MM.1S (cell line): ENCODE data around the gene BCL11B.

Source experiments
- DNase-seq: peaks from one replicate; pipeline ENCODE4 v3.0.0-alpha.2; 2015
- H2AFZ ChIP-seq: fragments of 300-600 bp; sonication (generic); 2 replicates; pipeline ENCODE4 v1.6.0; 2016; ENCODE audit warnings: antibody characterized with exemption, low read length
- H3F3A ChIP-seq: fragments of 300-600 bp; sonication (generic); 2 replicates; pipeline ENCODE4 v1.6.1; 2016; ENCODE audit warnings: mild to moderate bottlenecking, antibody characterized with exemption, low read length, moderate library complexity, mixed read lengths; ENCODE audit not compliant: insufficient read depth
- H3K27ac ChIP-seq: fragments of 300-600 bp; sonication (generic); 2 replicates; pipeline ENCODE4 v1.5.1; 2016; ENCODE audit warnings: mild to moderate bottlenecking, low read length
- H3K27me3 ChIP-seq: fragments of 300-600 bp; sonication (generic); replicated peaks from 2 replicates; pipeline ENCODE4 v1.6.0; 2016; ENCODE audit warnings: low read length; ENCODE audit not compliant: insufficient read depth
- H3K36me3 ChIP-seq: fragments of 300-600 bp; sonication (generic); replicated peaks from 2 replicates; pipeline ENCODE4 v1.6.1; 2016; ENCODE audit warnings: mild to moderate bottlenecking, low read length, mixed read lengths; ENCODE audit not compliant: insufficient read depth
- H3K4me1 ChIP-seq: fragments of 300-600 bp; sonication (generic); 2 replicates; pipeline ENCODE4 v1.6.1; 2016; ENCODE audit warnings: low read length, mixed read lengths
- H3K4me2 ChIP-seq: fragments of 300-600 bp; sonication (generic); 2 replicates; pipeline ENCODE4 v1.6.0; 2016; ENCODE audit warnings: low read depth, low read length
- H3K4me3 ChIP-seq: fragments of 300-600 bp; sonication (generic); 2 replicates; pipeline ENCODE4 v1.5.1; 2016; ENCODE audit warnings: low read length, mixed read lengths
- H3K79me2 ChIP-seq: fragments of 300-600 bp; sonication (generic); 2 replicates; pipeline ENCODE4 v1.6.1; 2016; ENCODE audit warnings: mixed run types, low read length, mixed read lengths
- H3K9ac ChIP-seq: fragments of 300-600 bp; sonication (generic); 2 replicates; pipeline ENCODE4 v1.6.1; 2016; ENCODE audit warnings: low read length, mixed read lengths
- H3K9me2 ChIP-seq: fragments of 300-600 bp; sonication (generic); replicated peaks from 2 replicates; pipeline ENCODE4 v1.6.1; 2016; ENCODE audit warnings: mild to moderate bottlenecking, low read length, mixed read lengths; ENCODE audit not compliant: insufficient read depth
- H3K9me3 ChIP-seq: fragments of 300-600 bp; sonication (generic); replicated peaks from 2 replicates; pipeline ENCODE4 v1.6.1; 2016; ENCODE audit warnings: mild to moderate bottlenecking, low read length, mixed read lengths; ENCODE audit not compliant: insufficient read depth
- H4K20me1 ChIP-seq: fragments of 300-600 bp; sonication (generic); 2 replicates; pipeline ENCODE4 v1.6.1; 2016; ENCODE audit warnings: mild to moderate bottlenecking, low read length, moderate library complexity, mixed read lengths; ENCODE audit not compliant: insufficient read depth
- EZH2 ChIP-seq: fragments of 300-600 bp; sonication (generic); optimal IDR thresholded peaks from 2 replicates; pipeline ENCODE3; 2017; ENCODE audit warnings: low read depth, mild to moderate bottlenecking, antibody characterized with exemption, low read length, mixed read lengths
- EZH2phosphoT487 ChIP-seq: fragments of 300-600 bp; sonication (generic); IDR thresholded peaks from 2 replicates; pipeline ENCODE4 v1.6.1; 2018; ENCODE audit warnings: antibody characterized with exemption, low read length
- TF ChIP-seq, protein P1 (sequence below): fragments of 300-600 bp; sonication (generic); IDR thresholded peaks from 2 replicates; pipeline ENCODE4 v1.5.1; 2016; ENCODE audit warnings: antibody characterized with exemption, low read length, mixed read lengths

The BCL11B gene

GRCh38 chr14:99252940-99253868 lies 18.8 kb downstream of the BCL11B start:
- no peaks in the 10 kb centered on the region for H3K9me3 ChIP-seq
- no peaks in the 10 kb centered on the region for H3K9me2 ChIP-seq
- H3K4me1 ChIP-seq: no peaks in the 10 kb centered on the region
- TF ChIP-seq, protein P1, sequence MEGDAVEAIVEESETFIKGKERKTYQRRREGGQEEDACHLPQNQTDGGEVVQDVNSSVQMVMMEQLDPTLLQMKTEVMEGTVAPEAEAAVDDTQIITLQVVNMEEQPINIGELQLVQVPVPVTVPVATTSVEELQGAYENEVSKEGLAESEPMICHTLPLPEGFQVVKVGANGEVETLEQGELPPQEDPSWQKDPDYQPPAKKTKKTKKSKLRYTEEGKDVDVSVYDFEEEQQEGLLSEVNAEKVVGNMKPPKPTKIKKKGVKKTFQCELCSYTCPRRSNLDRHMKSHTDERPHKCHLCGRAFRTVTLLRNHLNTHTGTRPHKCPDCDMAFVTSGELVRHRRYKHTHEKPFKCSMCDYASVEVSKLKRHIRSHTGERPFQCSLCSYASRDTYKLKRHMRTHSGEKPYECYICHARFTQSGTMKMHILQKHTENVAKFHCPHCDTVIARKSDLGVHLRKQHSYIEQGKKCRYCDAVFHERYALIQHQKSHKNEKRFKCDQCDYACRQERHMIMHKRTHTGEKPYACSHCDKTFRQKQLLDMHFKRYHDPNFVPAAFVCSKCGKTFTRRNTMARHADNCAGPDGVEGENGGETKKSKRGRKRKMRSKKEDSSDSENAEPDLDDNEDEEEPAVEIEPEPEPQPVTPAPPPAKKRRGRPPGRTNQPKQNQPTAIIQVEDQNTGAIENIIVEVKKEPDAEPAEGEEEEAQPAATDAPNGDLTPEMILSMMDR: no peak
- no peak for TF ChIP-seq EZH2phosphoT487
- no peak for TF ChIP-seq EZH2
- H3K79me2 ChIP-seq: no peaks in the 10 kb centered on the region
- no peaks in the 10 kb centered on the region for H3K27me3 ChIP-seq
- H3K4me2 ChIP-seq: no peak overlapping the region
- H3K9ac ChIP-seq: no peak overlapping the region
- no peaks in the 10 kb centered on the region for H3K36me3 ChIP-seq
- no peak overlapping the region for H2AFZ ChIP-seq
- H3K4me3 ChIP-seq: no peak overlapping the region
- H3K27ac ChIP-seq: no peak overlapping the region
- DNase-seq: no peak
- H3F3A ChIP-seq: no peaks in the 10 kb centered on the region
- H4K20me1 ChIP-seq: no peaks in the 10 kb centered on the region

DNA sequence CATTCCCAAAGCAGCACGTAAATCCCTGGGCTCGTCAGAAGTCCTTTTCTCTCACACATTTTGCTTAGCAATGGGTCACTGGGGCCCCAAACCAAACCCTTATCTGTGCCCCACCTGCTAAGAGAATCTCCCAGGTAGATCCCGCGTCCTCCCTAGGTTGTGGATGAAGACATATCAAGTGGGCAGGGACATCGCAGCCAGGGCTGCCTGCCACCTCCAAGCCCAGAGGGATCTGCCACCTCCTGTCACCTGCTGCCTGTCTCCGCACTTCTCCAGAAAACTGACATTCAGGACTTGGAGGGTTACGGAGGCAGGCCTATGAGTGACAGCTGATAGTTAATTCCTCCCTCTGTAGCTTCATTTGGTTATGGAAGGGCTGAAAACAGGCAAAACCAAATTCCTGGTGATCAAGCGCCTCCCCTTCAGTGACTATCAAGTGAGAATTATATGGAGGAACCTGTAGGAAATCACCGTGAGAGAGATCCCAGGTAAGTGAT lies 19.5 kb downstream of the BCL11B start:
- no peaks in the 10 kb centered on the region for H3K4me1 ChIP-seq
- no peak for DNase-seq

GRCh38 chr14:99251721-99252120 lies 20.3 kb downstream of the BCL11B start:
- TF ChIP-seq, protein P1: no peak
- TF ChIP-seq EZH2phosphoT487: no peak
- no peak for TF ChIP-seq EZH2
- no peak overlapping the region for H3K9ac ChIP-seq
- no peaks in the 10 kb centered on the region for H3K36me3 ChIP-seq
- no peak for DNase-seq
- H3K4me3 ChIP-seq: no peak overlapping the region
- H3K27me3 ChIP-seq: no peaks in the 10 kb centered on the region
- H3K9me2 ChIP-seq: no peaks in the 10 kb centered on the region
- no peaks in the 10 kb centered on the region for H3K79me2 ChIP-seq
- no peak overlapping the region for H3K4me2 ChIP-seq
- no peaks in the 10 kb centered on the region for H3K9me3 ChIP-seq
- no peak overlapping the region for H3K27ac ChIP-seq
- no peaks in the 10 kb centered on the region for H4K20me1 ChIP-seq
- H3K4me1 ChIP-seq: no peaks in the 10 kb centered on the region
- H2AFZ ChIP-seq: no peak overlapping the region
- H3F3A ChIP-seq: no peaks in the 10 kb centered on the region

More for the DNA sequence above, 19.5 kb downstream of the BCL11B start:
- H3K27ac ChIP-seq: no peak overlapping the region
- TF ChIP-seq, protein P1: no peak
- TF ChIP-seq EZH2phosphoT487 (no peak), EZH2 (no peak)
- no peaks in the 10 kb centered on the region for H3K27me3 ChIP-seq
- no peak overlapping the region for H3K9ac ChIP-seq
- H3K4me2 ChIP-seq: no peak overlapping the region
- no peak overlapping the region for H2AFZ ChIP-seq
- no peaks in the 10 kb centered on the region for H3K9me3 ChIP-seq
- H3K4me3 ChIP-seq: no peak overlapping the region
- no peaks in the 10 kb centered on the region for H4K20me1 ChIP-seq
- H3K79me2 ChIP-seq: no peaks in the 10 kb centered on the region
- no peaks in the 10 kb centered on the region for H3F3A ChIP-seq
- H3K36me3 ChIP-seq: no peaks in the 10 kb centered on the region
- H3K9me2 ChIP-seq: no peaks in the 10 kb centered on the region
